ENCODE data around the gene PLAAT5.

The PLAAT5 gene

GRCh38 chr11:63511048-63511748 is 20.2 kb upstream of the PLAAT5 start:
- no peak for DNase-seq

- DNase-seq: no peak
Measured at GRCh38 chr11:63510360-63511047, 19.5 kb upstream of the PLAAT5 start.

- DNase-seq: no peak
Measured at GRCh38 chr11:63508745-63509144, 17.8 kb upstream of the PLAAT5 start.

- no peak for DNase-seq
Measured at GRCh38 chr11:63508009-63508408, 17.0 kb upstream of the PLAAT5 start.

GRCh38 chr11:63507511-63507910 is 16.5 kb upstream of the PLAAT5 start:
- DNase-seq: no peak

- no peak for DNase-seq
Measured at GRCh38 chr11:63506876-63507275, 15.9 kb upstream of the PLAAT5 start.

GRCh38 chr11:63505857-63506528 is 15.0 kb upstream of the PLAAT5 start, which contains the start of gene LGALS12:
Gene LGALS12 (plus strand): TSS chr11:63506084. CDS start chr11:63506459, 375 bp downstream.
- DNase-seq: no peak

- no peak for DNase-seq
Measured at GRCh38 chr11:63504933-63505586, 14.1 kb upstream of the PLAAT5 start.

- DNase-seq: no peak
Measured at GRCh38 chr11:63504054-63504453, 13.1 kb upstream of the PLAAT5 start.

GRCh38 chr11:63503492-63503891 is 12.5 kb upstream of the PLAAT5 start:
- DNase-seq: no peak

GRCh38 chr11:63502252-63502820 is 11.4 kb upstream of the PLAAT5 start:
- no peak for DNase-seq

GRCh38 chr11:63501236-63501635 is 10.3 kb upstream of the PLAAT5 start:
- DNase-seq: no peak

GRCh38 chr11:63499874-63500273 is 8.9 kb upstream of the PLAAT5 start:
- DNase-seq: no peak

- DNase-seq: no peak
Measured at GRCh38 chr11:63494975-63495374, 4.0 kb upstream of the PLAAT5 start.

- no peak for DNase-seq
Measured at GRCh38 chr11:63493127-63493526, 2.2 kb upstream of the PLAAT5 start.

GRCh38 chr11:63492441-63492840 is 1.5 kb upstream of the PLAAT5 start:
- no peak for DNase-seq

GRCh38 chr11:63491636-63492372 is 837 bp upstream of the PLAAT5 start:
- DNase-seq: no peak

- DNase-seq: no peak
Measured at GRCh38 chr11:63491240-63491587, 247 bp upstream of the PLAAT5 start.

GRCh38 chr11:63489879-63490278 is 1.1 kb downstream of the PLAAT5 start:
- DNase-seq: no peak

GRCh38 chr11:63488789-63489188 is 2.2 kb downstream of the PLAAT5 start:
- DNase-seq: no peak

- no peak for DNase-seq
Measured at GRCh38 chr11:63485777-63486176, 5.2 kb downstream of the PLAAT5 start.

- no peak for DNase-seq
Measured at GRCh38 chr11:63480039-63480438, 10.9 kb downstream of the PLAAT5 start.
